WTC11 (cell line): ENCODE data around the gene TRMT2A.

Experiments used
- ERG ChIP-seq: fragments of 250-450 bp; sonication (Bioruptor Pico); IDR thresholded peaks from 2 replicates; pipeline ENCODE4 v1.8.0; 2021; ENCODE audit warnings: mild to moderate bottlenecking
- JUN ChIP-seq: sonication (generic); formaldehyde crosslinking; IDR thresholded peaks from 2 replicates; pipeline ENCODE4 v1.8.0; 2023; ENCODE audit warnings: mild to moderate bottlenecking, missing genetic modification reagents
- NR3C1 ChIP-seq: sonication (generic); formaldehyde crosslinking; conservative IDR thresholded peaks from 2 replicates; pipeline ENCODE4 v1.8.1; 2023; ENCODE audit warnings: low read depth, mild to moderate bottlenecking, missing genetic modification reagents
- SP1 ChIP-seq: sonication (generic); formaldehyde crosslinking; conservative IDR thresholded peaks from 2 replicates; pipeline ENCODE4 v1.8.1; 2022; ENCODE audit warnings: missing genetic modification reagents
- TF ChIP-seq, protein P1 (sequence below): sonication (generic); formaldehyde crosslinking; IDR thresholded peaks from 2 replicates; pipeline ENCODE4 v1.8.0; 2022; ENCODE audit warnings: mild to moderate bottlenecking, missing genetic modification reagents

DNA sequence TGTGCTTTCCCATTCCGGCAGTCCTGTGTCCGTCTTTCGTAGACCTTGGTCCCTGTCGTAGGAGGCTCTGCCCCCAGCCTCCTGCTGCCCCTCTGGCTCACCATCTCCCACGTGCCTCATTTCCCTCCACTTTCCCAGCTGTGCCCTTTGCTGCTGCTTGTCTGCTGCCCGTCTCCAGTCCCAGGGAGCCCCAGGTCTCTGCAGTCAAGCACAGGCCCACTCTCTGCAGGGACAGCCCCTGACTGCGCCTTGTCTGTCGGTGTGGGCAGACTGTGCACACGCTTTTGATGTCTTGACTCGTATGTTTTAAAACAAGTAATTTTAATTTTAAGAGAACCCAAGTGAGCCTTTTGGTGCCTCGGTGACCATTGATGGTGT lies 24.6 kb downstream of the TRMT2A start:
- TF ChIP-seq, protein P1, sequence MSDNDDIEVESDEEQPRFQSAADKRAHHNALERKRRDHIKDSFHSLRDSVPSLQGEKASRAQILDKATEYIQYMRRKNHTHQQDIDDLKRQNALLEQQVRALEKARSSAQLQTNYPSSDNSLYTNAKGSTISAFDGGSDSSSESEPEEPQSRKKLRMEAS, result no peak
- TF ChIP-seq NR3C1 (CRISPR knock-in tag) (no peak), JUN (CRISPR knock-in tag) (no peak), ERG (CRISPR knock-in tag) (no peak), SP1 (CRISPR knock-in tag) (no peak)
